H9 (cell line): ENCODE data around the gene LRFN2. TPM values are rescaled to one million over a fixed set of nuclear protein-coding genes. Genes with fewer than 3 reads are reported as not detected.
A peak's percentile ranks its signal among the peaks of the same experiment; 100 is the strongest.

Experiments
- DNase-seq: peaks from one replicate; pipeline ENCODE4 v3.0.0-alpha.2; 2017
- H2AFZ ChIP-seq: one replicate; pipeline ENCODE4 v1.6.1; 2013; ENCODE audit warnings: mild to moderate bottlenecking, low read length, control low read depth, moderate library complexity
- H2AK5ac ChIP-seq: 2 replicates; pipeline ENCODE4 v1.6.1; 2013; ENCODE audit warnings: low read length, control low read depth, mixed read lengths; ENCODE audit not compliant: insufficient read length
- H2BK120ac ChIP-seq: one replicate; pipeline ENCODE4 v1.6.1; 2013; ENCODE audit warnings: low read depth, mild to moderate bottlenecking, low read length, control low read depth, inconsistent platforms; ENCODE audit not compliant: poor library complexity, severe bottlenecking
- H2BK12ac ChIP-seq: 2 replicates; pipeline ENCODE4 v1.6.1; 2013; ENCODE audit warnings: low read length, control low read depth, mixed read lengths, low read depth; ENCODE audit not compliant: insufficient read length
- H2BK15ac ChIP-seq: 2 replicates; pipeline ENCODE4 v1.6.1; 2013; ENCODE audit warnings: low read depth, low read length, control low read depth
- H2BK20ac ChIP-seq: one replicate; pipeline ENCODE4 v1.6.1; 2013; ENCODE audit warnings: low read depth, mild to moderate bottlenecking, low read length, control low read depth, inconsistent platforms; ENCODE audit not compliant: poor library complexity, severe bottlenecking
- H2BK5ac ChIP-seq: 2 replicates; pipeline ENCODE4 v1.6.1; 2013; ENCODE audit warnings: low read length, control low read depth, mixed read lengths; ENCODE audit not compliant: insufficient read length
- H3K14ac ChIP-seq: 2 replicates; pipeline ENCODE4 v1.6.1; 2013; ENCODE audit warnings: low read length, control low read depth; ENCODE audit not compliant: insufficient read depth
- H3K18ac ChIP-seq: 2 replicates; pipeline ENCODE4 v1.6.1; 2013; ENCODE audit warnings: low read depth, mild to moderate bottlenecking, mixed read lengths, low read length, control low read depth; ENCODE audit not compliant: insufficient read length
- H3K23ac ChIP-seq: 2 replicates; pipeline ENCODE4 v1.6.1; 2013; ENCODE audit warnings: low read length, control low read depth, mixed read lengths, low read depth; ENCODE audit not compliant: insufficient read length
- H3K23me2 ChIP-seq: 2 replicates; pipeline ENCODE4 v1.6.1; 2013; ENCODE audit warnings: low read depth, mild to moderate bottlenecking, mixed read lengths, low read length, control low read depth; ENCODE audit not compliant: insufficient read length, poor library complexity, severe bottlenecking
- H3K27ac ChIP-seq: 2 replicates; pipeline ENCODE4 v1.5.1; 2013; ENCODE audit warnings: low read length, control low read depth, mixed read lengths, low read depth; ENCODE audit not compliant: insufficient read length
- H3K27me3 ChIP-seq: 2 replicates; pipeline ENCODE4 v1.6.1; 2013; ENCODE audit warnings: low read length, control low read depth, inconsistent platforms; ENCODE audit not compliant: insufficient read depth
- H3K4ac ChIP-seq: 2 replicates; pipeline ENCODE4 v1.6.1; 2013; ENCODE audit warnings: low read depth, mild to moderate bottlenecking, control low read depth, inconsistent platforms, low read length, moderate library complexity
- H3K4me1 ChIP-seq: 2 replicates; pipeline ENCODE4 v1.6.1; 2013; ENCODE audit warnings: low read length, control low read depth, inconsistent platforms; ENCODE audit not compliant: insufficient read depth
- H3K4me2 ChIP-seq: 2 replicates; pipeline ENCODE4 v1.6.1; 2013; ENCODE audit warnings: low read length, control low read depth, mixed read lengths; ENCODE audit not compliant: insufficient read length, insufficient read depth
- H3K56ac ChIP-seq: 2 replicates; pipeline ENCODE4 v1.6.1; 2013; ENCODE audit warnings: low read depth, mild to moderate bottlenecking, mixed read lengths, low read length, control low read depth; ENCODE audit not compliant: insufficient read length
- H3K79me1 ChIP-seq: 2 replicates; pipeline ENCODE4 v1.6.1; 2013; ENCODE audit warnings: low read depth, mild to moderate bottlenecking, moderate library complexity, low read length, control low read depth, inconsistent platforms; ENCODE audit not compliant: insufficient read depth, poor library complexity, severe bottlenecking
- H3K79me2 ChIP-seq: 2 replicates; pipeline ENCODE4 v1.6.1; 2013; ENCODE audit warnings: low read length, control low read depth, inconsistent platforms; ENCODE audit not compliant: insufficient read depth
- H3K9ac ChIP-seq: 2 replicates; pipeline ENCODE4 v1.6.1; 2013; ENCODE audit warnings: low read length, control low read depth, mixed read lengths; ENCODE audit not compliant: insufficient read length; ENCODE audit errors: extremely low read depth
- H3K9me3 ChIP-seq: one replicate; pipeline ENCODE4 v1.6.1; 2013; ENCODE audit warnings: low read depth, low read length, inconsistent platforms; ENCODE audit not compliant: control insufficient read depth
- H3T11ph ChIP-seq: one replicate; pipeline ENCODE4 v1.6.1; 2013; ENCODE audit warnings: mild to moderate bottlenecking, low read length, control low read depth, inconsistent platforms
- H4K20me1 ChIP-seq: one replicate; pipeline ENCODE4 v1.6.1; 2013; ENCODE audit not compliant: control insufficient read depth, insufficient read length, insufficient read depth
- H4K5ac ChIP-seq: 2 replicates; pipeline ENCODE4 v1.6.1; 2013; ENCODE audit warnings: low read depth, mild to moderate bottlenecking, mixed read lengths, low read length, control low read depth; ENCODE audit not compliant: insufficient read length
- H4K8ac ChIP-seq: replicated peaks from 2 replicates; pipeline ENCODE4 v1.6.1; 2013; ENCODE audit warnings: low read length, control low read depth, mixed read lengths, low read depth; ENCODE audit not compliant: insufficient read length
- H4K91ac ChIP-seq: 2 replicates; pipeline ENCODE4 v1.6.1; 2013; ENCODE audit warnings: low read depth, mild to moderate bottlenecking, moderate library complexity, mixed read lengths, low read length, control low read depth; ENCODE audit not compliant: insufficient read length
- H3K27ac Mint-ChIP-seq, 3 experiments: 2 replicates in 2 of 3; 3 replicates in 1 of 3; pipeline ENCODE4 v1.8.0; 2020 to 2021; ENCODE audit warnings: mixed read lengths in 3 of 3, mild to moderate bottlenecking in 1 of 3, moderate library complexity in 1 of 3
- H3K27me3 Mint-ChIP-seq: 2 replicates; pipeline ENCODE4 v1.8.0; 2021; ENCODE audit warnings: low read depth, mild to moderate bottlenecking, moderate library complexity, mixed read lengths
- H3K36me3 Mint-ChIP-seq, 3 experiments: 2 replicates in 2 of 3; 3 replicates in 1 of 3; pipeline ENCODE4 v1.8.0; 2020 to 2021; ENCODE audit warnings: low read depth in 3 of 3, mixed read lengths in 3 of 3; ENCODE audit not compliant: insufficient read depth in 1 of 3
- H3K4me1 Mint-ChIP-seq, 2 experiments: 2 replicates each; pipeline ENCODE4 v1.8.0; 2020; ENCODE audit warnings: mixed read lengths in 2 of 2
- H3K4me3 Mint-ChIP-seq, 2 experiments: 2 replicates in 1 of 2; 3 replicates in 1 of 2; pipeline ENCODE4 v1.8.0; 2020 to 2021; ENCODE audit warnings: mild to moderate bottlenecking in 2 of 2, mixed read lengths in 2 of 2, moderate library complexity in 1 of 2
- H3K9me3 Mint-ChIP-seq, 2 experiments: 2 replicates in 1 of 2; 3 replicates in 1 of 2; pipeline ENCODE4 v1.8.0; 2020; ENCODE audit warnings: mild to moderate bottlenecking in 2 of 2, mixed read lengths in 2 of 2, moderate library complexity in 1 of 2
- CTCF ChIP-seq: fragments of 200-600 bp; sonication (generic); conservative IDR thresholded peaks from 3 replicates; pipeline ENCODE4 v1.8.0; 2021; ENCODE audit warnings: antibody characterized with exemption, mild to moderate bottlenecking
- WGBS: extraction: QIAGEN DNeasy Blood & Tissue Kit; methylation state at CpG from one replicate; pipeline ENCODE4 v1.1.7; 2013; ENCODE audit warnings: missing lambda C conversion rate, low lambda C conversion rate, mixed read lengths; ENCODE audit not compliant: insufficient read length; ENCODE audit errors: extremely low coverage; 5-methylcytosine and 5-hydroxymethylcytosine counted together
- total RNA-seq: library from RNA; stranded (reverse); gene quantifications from 2 replicates; pipeline ENCODE4 v1.2.1, GENCODE V29; 2021

The LRFN2 gene
- total RNA-seq, 1 experiment from 2014 or later = 0.11 TPM

GRCh38 chr6:40545954-40546353, 41.2 kb downstream of the LRFN2 start:
- no peak overlapping the region for H3K14ac ChIP-seq
- Mint-ChIP-seq H3K4me3 (no peak overlapping the region), H3K27ac (no peak overlapping the region; a peak in 2 of 7 replicates), H3K27me3 (peaks cover 5% of the 10 kb centered on the region), H3K9me3 (no peaks in the 10 kb centered on the region), H3K36me3 (no peaks in the 10 kb centered on the region; a peak in 1 of 7 replicates), H3K4me1 (peaks cover 52 to 66% of the 10 kb centered on the region in 2 experiments)
- H3K56ac ChIP-seq = no peak overlapping the region
- H3K27ac ChIP-seq = no peak overlapping the region
- DNase-seq = peak; percentile 88
- no peak overlapping the region for H3K9ac ChIP-seq
- no peak overlapping the region for H4K8ac ChIP-seq
- no peak overlapping the region for H3T11ph ChIP-seq
- H3K18ac ChIP-seq = no peak overlapping the region
- H2AFZ ChIP-seq = no peak overlapping the region
- H2BK5ac ChIP-seq = no peak overlapping the region
- H4K20me1 ChIP-seq = no peaks in the 10 kb centered on the region
- no peak overlapping the region for H3K23ac ChIP-seq
- H2BK20ac ChIP-seq = no peak overlapping the region
- H2BK120ac ChIP-seq = no peak overlapping the region
- no peaks in the 10 kb centered on the region for H3K23me2 ChIP-seq
- H3K79me1 ChIP-seq = no peaks in the 10 kb centered on the region
- no peak overlapping the region for H2BK15ac ChIP-seq
- no peak overlapping the region for H3K4ac ChIP-seq
- H3K4me1 ChIP-seq = peaks cover 2% of the 10 kb centered on the region; the same call in 1 of the 2 replicates
- no peak overlapping the region for H4K5ac ChIP-seq
- H3K27me3 ChIP-seq = no peaks in the 10 kb centered on the region
- no peak overlapping the region for H2BK12ac ChIP-seq
- no peak overlapping the region for H3K4me2 ChIP-seq
- no CpG with 5 or more reads among the region's 6 CpGs for WGBS
- no peak for TF ChIP-seq CTCF
- H4K91ac ChIP-seq = no peak overlapping the region
- H3K79me2 ChIP-seq = no peaks in the 10 kb centered on the region
- no peak overlapping the region for H2AK5ac ChIP-seq
- no peaks in the 10 kb centered on the region for H3K9me3 ChIP-seq
